Spleen (tissue), 11 donors: ENCODE data around the gene LDAH. TPM values are rescaled to one million over a fixed set of nuclear protein-coding genes. Genes with fewer than 3 reads are reported as not detected.
A peak's percentile ranks its signal among the peaks of the same experiment; 100 is the strongest.

Experiments
- DNase-seq: peaks from one replicate; pipeline ENCODE4 v3.0.0-alpha.2; 2020
- H3K27ac ChIP-seq, 8 donors: fragments of 200-600 bp; sonication (generic) in 7 of 8; 1 replicate in 4 of 8; 2 replicates in 4 of 8; pipeline versions ENCODE4 v1.5.0 to v1.8.0; 2016 to 2021; ENCODE audit warnings: inconsistent platforms in 4 of 8, mild to moderate bottlenecking in 4 of 8, moderate library complexity in 1 of 8
- H3K27me3 ChIP-seq, 7 donors: fragments of 200-600 bp; sonication (generic) in 6 of 7; replicated peaks in 1 of 7; 1 replicate in 4 of 7; 2 replicates in 3 of 7; pipeline versions ENCODE4 v1.5.0 to v1.8.0; 2016 to 2021; ENCODE audit warnings: inconsistent platforms in 3 of 7, mild to moderate bottlenecking in 1 of 7
- H3K36me3 ChIP-seq, 6 donors: fragments of 200-600 bp; sonication (generic) in 5 of 6; 1 replicate in 4 of 6; 2 replicates in 2 of 6; pipeline versions ENCODE4 v1.5.0 to v1.8.0; 2016 to 2021; ENCODE audit warnings: inconsistent platforms in 2 of 6
- H3K4me1 ChIP-seq, 6 donors: fragments of 200-600 bp; sonication (generic) in 5 of 6; 1 replicate in 3 of 6; 2 replicates in 3 of 6; pipeline versions ENCODE4 v1.5.0 to v1.8.0; 2016 to 2021; ENCODE audit warnings: inconsistent platforms in 3 of 6
- H3K4me3 ChIP-seq, 8 donors: fragments of 200-600 bp; sonication (generic) in 7 of 8; 1 replicate in 4 of 8; 2 replicates in 4 of 8; pipeline versions ENCODE4 v1.5.0 to v1.8.0; 2016 to 2021; ENCODE audit warnings: inconsistent platforms in 4 of 8, mild to moderate bottlenecking in 4 of 8, moderate library complexity in 2 of 8
- H3K9me3 ChIP-seq, 8 donors: fragments of 200-600 bp; sonication (generic) in 7 of 8; 1 replicate in 4 of 8; 2 replicates in 4 of 8; pipeline versions ENCODE4 v1.5.0 to v1.8.0; 2016 to 2021; ENCODE audit warnings: inconsistent platforms in 4 of 8
- CTCF ChIP-seq, 11 experiments: fragments of 200-600 bp in 7 of 11; fragments of 450-650 bp in 4 of 11; sonication (generic) in 4 of 11; IDR thresholded peaks in 8 of 11; conservative IDR thresholded peaks in 3 of 11; 1 replicate in 7 of 11; 2 replicates in 4 of 11; pipeline versions ENCODE4 v1.4.0 to v1.8.0; 2016 to 2021; ENCODE audit warnings: antibody characterized with exemption in 11 of 11, inconsistent platforms in 4 of 11, mild to moderate bottlenecking in 1 of 11
- POLR2A ChIP-seq, 3 donors: fragments of 450-650 bp; IDR thresholded peaks; one replicate each; pipeline ENCODE4 v1.5.1; 2017; ENCODE audit warnings: antibody characterized with exemption in 3 of 3, mild to moderate bottlenecking in 1 of 3
- POLR2AphosphoS5 ChIP-seq, 3 donors: sonication (generic); formaldehyde crosslinking; IDR thresholded peaks; one replicate each; pipeline ENCODE4 v1.5.1; 2017; ENCODE audit warnings: antibody characterized with exemption in 3 of 3
- WGBS, 5 donors: extraction: QIAGEN DNeasy Blood & Tissue Kit in 3 of 5; methylation state at CpG; one replicate each; pipeline versions ENCODE4 v1.1.5 to v1.1.7; 2013 to 2018; 5-methylcytosine and 5-hydroxymethylcytosine counted together
- intact Hi-C: fragments of 100-400 bp; cut with DNase I; formaldehyde crosslinking; loops from one replicate; pipeline ENCODE4 v1.15.0; 2023; ENCODE audit warnings: low total_unique reads
- polyA plus RNA-seq, 3 donors: library from polyadenylated mRNA; stranded (reverse); fragments of 200-250 nt; gene quantifications; one replicate each; pipeline ENCODE4 v1.2.1, GENCODE V29; 2013
- total RNA-seq, 7 donors: library from RNA; depleted of rRNA in 3 of 7; stranded (reverse); fragments of >200 nt in 3 of 7; fragmentation: NEBNext Ultra II Directional in 4 of 7; extraction: Animal tissue kit (Norgen Biotek cat#: 25700) in 4 of 7; gene quantifications; one replicate each; pipeline versions ENCODE4 v1.1.0 to v1.2.1, GENCODE V29; 2016 to 2021
- donor health status: healthy with polysubstance abuse.
- donor health status: DM: no; HTN: no; CAD: no; lungs with moderate emphysema.
- donor health status: DM: no; HTN: no; CAD: no.
- donor health status: Bipolar disorder and iron deficiency.
- donor health status: healthy.
- donor health status: DM: no; HTN: no; CAD: no.
- donor health status: DM: yes; HTN: yes; CAD: no.

Gene LDAH
- total and polyA plus RNA-seq, 10 donors: 5.8 to 33.2 (median 21.1) TPM

GRCh38 chr2:20646446-20646845, 176.5 kb downstream of the LDAH start:
- TF ChIP-seq POLR2A (IDR thresholded peaks at IDR 0.05) (no peak), POLR2AphosphoS5 (IDR thresholded peaks at IDR 0.05) (no peak), CTCF (IDR thresholded peaks at IDR 0.05 in 8 of 11, conservative IDR thresholded peaks at IDR 0.05 in 3 of 11) (no peak)
- intact Hi-C loops: no loop called here
- Histone ChIP-seq H3K4me3 (no peak overlapping the region), H3K27ac (no peak overlapping the region), H3K9me3 (no peaks in the 10 kb centered on the region), H3K36me3 (peaks cover 0 to 57% (median 29%) of the 10 kb centered on the region in 6 donors), H3K4me1 (peaks cover 22 to 52% (median 39%) of the 10 kb centered on the region in 6 donors), H3K27me3 (no peaks in the 10 kb centered on the region)
- peak; percentile 79 for DNase-seq
- WGBS, 5 donors: 95 to 99% (median 96%) methylated on average over 17 to 20 of the region's 20 CpGs

GRCh38 chr2:20645761-20646160, 177.1 kb downstream of the LDAH start:
- peak; percentile 47 for DNase-seq
- Histone ChIP-seq H3K36me3 (peaks cover 0 to 64% (median 36%) of the 10 kb centered on the region in 6 donors), H3K27ac (no peak overlapping the region)

GRCh38 chr2:20645301-20645701, 177.6 kb downstream of the LDAH start:
- peak; percentile 67 for DNase-seq
- intact Hi-C loops: no loop called here
- 89 to 93% (median 91%) methylated on average over 8 to 14 of the region's 14 CpGs for WGBS, 5 donors
- no peak overlapping the region for H3K4me3 ChIP-seq
- H3K9me3 ChIP-seq: no peaks in the 10 kb centered on the region
- H3K36me3 ChIP-seq: peaks cover 0 to 68% (median 39%) of the 10 kb centered on the region in 6 donors
- H3K27me3 ChIP-seq: no peaks in the 10 kb centered on the region
- H3K4me1 ChIP-seq: peaks cover 19 to 46% (median 35%) of the 10 kb centered on the region in 6 donors
- no peak overlapping the region for H3K27ac ChIP-seq
- TF ChIP-seq CTCF (IDR thresholded peaks at IDR 0.05 in 8 of 11, conservative IDR thresholded peaks at IDR 0.05 in 3 of 11) (no peak), POLR2AphosphoS5 (IDR thresholded peaks at IDR 0.05) (no peak), POLR2A (IDR thresholded peaks at IDR 0.05) (no peak)

More at GRCh38 chr2:20645761-20646160, 177.1 kb downstream of the LDAH start:
- Histone ChIP-seq H3K4me1 (peaks cover 21 to 48% (median 37%) of the 10 kb centered on the region in 6 donors), H3K9me3 (no peaks in the 10 kb centered on the region), H3K4me3 (no peak overlapping the region), H3K27me3 (no peaks in the 10 kb centered on the region)
- intact Hi-C loops: no loop called here
- 91 to 95% (median 92%) methylated on average over 10 of the region's 10 CpGs for WGBS, 5 donors
- TF ChIP-seq CTCF (IDR thresholded peaks at IDR 0.05 in 8 of 11, conservative IDR thresholded peaks at IDR 0.05 in 3 of 11) (no peak), POLR2A (IDR thresholded peaks at IDR 0.05) (no peak), POLR2AphosphoS5 (IDR thresholded peaks at IDR 0.05) (no peak)

DNA sequence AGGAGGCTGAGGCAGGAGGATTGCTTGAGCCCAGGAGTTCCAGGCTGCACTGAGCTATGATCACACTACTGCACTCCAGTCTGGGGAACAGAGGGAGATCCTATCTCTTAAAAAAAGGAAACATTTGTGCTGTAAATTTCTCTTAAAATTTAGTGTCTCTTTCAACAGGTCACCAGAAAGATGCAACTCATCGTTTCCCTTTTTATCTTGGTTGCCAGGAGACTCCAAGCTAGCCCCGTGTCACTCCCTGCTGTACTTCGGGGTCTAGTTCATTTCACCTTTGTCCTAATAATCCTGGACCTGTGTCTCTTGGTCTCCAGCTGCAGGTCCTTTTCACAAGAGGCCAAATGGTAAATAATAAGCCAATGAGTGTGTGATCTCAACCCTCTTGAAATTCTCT, 179.1 kb downstream of the LDAH start:
- intact Hi-C loops: no loop called here
- Histone ChIP-seq H3K4me3 (no peak overlapping the region), H3K4me1 (peaks cover 6 to 31% (median 20%) of the 10 kb centered on the region in 6 donors), H3K36me3 (peaks cover 0 to 83% (median 46%) of the 10 kb centered on the region in 6 donors), H3K27ac (no peak overlapping the region), H3K9me3 (no peaks in the 10 kb centered on the region), H3K27me3 (no peaks in the 10 kb centered on the region)
- 29 to 88% (median 65%) methylated on average over 3 of the region's 3 CpGs for WGBS, 5 donors
- DNase-seq: no peak
- TF ChIP-seq CTCF (IDR thresholded peaks at IDR 0.05 in 8 of 11, conservative IDR thresholded peaks at IDR 0.05 in 3 of 11): no peak
- no peak for TF ChIP-seq POLR2A (IDR thresholded peaks at IDR 0.05)
- no peak for TF ChIP-seq POLR2AphosphoS5 (IDR thresholded peaks at IDR 0.05)
